GM21786 (cell line): ENCODE results near the gene TSC2.

ENCODE experiments used
- ATAC-seq: cut with Tn5 transposase; IDR thresholded peaks from one replicate; pipeline ENCODE4 v1.9.1; 2021; ENCODE audit not compliant: unreplicated experiment

The TSC2 gene

DNA sequence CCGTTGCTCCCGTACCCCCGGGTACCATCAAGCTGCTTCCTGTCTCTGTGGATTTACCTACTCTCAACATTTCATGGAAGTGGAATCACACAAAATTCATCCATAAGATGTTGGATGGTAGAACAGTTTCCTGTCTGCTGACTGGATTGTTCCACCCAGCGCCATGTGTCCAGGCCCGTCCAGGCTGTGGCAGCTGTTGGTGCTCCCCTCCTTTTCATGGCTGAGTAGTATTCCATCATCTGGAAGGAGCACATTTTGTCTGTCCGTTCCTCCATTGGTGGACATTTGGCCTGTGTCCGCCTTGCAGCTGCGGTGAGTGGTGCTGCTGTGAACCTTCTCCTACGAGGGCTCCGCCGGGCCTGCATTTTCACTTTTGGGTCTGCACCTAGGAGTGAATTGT, 18.4 kb downstream of the TSC2 start:
- no peak for ATAC-seq

- ATAC-seq, result no peak
Measured at GRCh38 chr16:2070576-2071453, 23.0 kb downstream of the TSC2 start.

DNA sequence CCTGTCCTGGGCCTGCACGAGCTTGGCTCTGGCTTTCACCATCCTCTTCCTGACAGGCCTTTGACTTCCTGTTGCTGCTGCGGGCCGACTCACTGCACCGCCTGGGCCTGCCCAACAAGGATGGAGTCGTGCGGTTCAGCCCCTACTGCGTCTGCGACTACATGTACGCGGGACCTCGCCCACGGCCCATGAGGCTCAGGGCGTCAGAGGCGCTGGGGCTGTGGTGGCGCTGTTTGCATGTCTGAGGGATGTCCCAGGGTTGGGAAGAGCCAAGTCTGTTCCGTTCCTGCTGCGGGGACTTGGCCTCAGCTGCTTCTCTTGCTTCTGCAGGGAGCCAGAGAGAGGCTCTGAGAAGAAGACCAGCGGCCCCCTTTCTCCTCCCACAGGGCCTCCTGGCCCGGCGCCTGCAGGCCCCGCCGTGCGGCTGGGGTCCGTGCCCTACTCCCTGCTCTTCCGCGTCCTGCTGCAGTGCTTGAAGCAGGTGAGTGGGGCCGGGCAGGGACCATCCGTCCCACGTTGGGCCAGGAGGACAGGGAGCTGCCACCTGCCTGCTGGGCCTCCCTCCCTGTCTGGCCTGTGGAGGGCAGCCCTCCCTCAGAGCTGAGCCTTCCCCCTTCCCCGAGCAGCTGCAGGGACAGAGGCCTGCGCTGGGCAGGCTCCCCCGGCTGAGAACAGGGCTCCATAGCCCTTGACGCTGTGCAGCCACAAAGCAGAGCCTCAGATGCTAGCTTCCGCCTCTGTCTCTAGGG, 23.8 kb downstream of the TSC2 start:
- no peak for ATAC-seq

GRCh38 chr16:2072926-2073325, 25.1 kb downstream of the TSC2 start:
- ATAC-seq, result no peak

DNA sequence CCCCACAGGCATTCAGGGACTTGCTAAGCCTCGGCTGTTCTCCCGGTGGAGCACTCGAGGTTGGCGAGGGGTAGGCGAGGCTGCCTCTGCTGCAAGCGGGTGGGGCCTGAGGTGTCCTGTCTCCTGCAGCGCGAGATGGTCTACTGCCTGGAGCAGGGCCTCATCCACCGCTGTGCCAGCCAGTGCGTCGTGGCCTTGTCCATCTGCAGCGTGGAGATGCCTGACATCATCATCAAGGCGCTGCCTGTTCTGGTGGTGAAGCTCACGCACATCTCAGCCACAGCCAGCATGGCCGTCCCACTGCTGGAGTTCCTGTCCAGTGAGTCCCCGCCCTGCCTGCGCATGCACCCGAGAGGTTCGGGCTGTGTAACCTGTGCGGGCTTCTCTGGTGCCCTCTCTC, 26.3 kb downstream of the TSC2 start:
- ATAC-seq, result no peak

DNA sequence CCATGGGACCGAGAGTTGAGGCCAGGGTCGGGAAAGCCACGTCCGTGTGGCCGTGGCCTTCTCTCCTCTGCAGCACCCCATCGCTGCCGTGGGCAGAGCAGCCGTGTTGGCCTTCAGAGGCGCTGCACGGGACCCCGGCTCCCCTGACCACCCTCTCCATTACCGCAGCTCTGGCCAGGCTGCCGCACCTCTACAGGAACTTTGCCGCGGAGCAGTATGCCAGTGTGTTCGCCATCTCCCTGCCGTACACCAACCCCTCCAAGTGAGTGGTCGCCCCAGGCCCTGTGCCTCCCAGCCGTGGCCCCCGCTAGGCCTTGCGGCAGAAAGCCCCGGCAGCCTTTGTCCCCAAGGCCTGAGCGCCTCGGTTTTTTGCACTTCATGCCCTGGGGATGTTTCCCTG, 27.8 kb downstream of the TSC2 start:
- no peak for ATAC-seq

- no peak for ATAC-seq
Measured at GRCh38 chr16:2076072-2076865, 28.5 kb downstream of the TSC2 start.

- no peak for ATAC-seq
Measured at GRCh38 chr16:2077016-2077415, 29.2 kb downstream of the TSC2 start.

DNA sequence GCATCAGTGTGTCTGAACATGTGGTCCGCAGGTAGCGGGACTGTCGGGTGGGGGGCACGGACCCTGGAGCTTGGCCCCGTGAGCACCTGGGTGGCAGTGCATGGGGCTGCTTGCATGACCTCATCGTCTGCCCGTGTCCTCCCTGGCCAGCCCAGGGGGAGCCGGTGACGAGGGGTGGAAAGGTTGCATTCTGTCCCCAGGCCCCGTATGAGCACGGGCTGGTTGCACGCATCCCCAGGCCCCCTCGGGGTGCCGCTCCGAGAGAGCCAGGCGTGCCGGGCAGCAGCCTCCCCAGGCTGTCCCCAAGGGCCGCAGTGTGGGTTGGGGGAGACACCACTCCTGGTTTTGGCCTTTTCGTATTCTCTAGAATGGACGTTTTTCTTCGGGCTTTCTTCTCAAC, 29.9 kb downstream of the TSC2 start:
- no peak for ATAC-seq

DNA sequence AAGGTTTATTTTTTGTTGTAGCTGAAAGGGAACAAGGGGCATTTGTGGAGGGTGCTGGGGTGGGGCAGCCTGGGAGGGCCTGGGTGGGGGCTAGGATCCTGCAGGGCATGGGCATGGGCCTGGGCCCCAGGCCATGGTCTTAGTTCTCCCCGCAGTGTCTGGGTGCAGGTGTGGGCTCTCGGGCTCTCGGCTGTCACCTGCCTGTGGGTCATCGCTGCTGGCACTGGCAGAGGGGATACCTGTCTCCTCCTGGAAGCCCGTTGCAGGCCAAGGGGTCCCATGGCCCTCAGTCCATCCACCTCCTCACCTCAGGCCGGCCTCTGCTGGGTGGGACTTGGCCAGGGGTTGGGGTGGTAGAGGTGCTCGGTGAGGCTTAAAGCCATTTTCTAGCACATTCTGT, 30.3 kb downstream of the TSC2 start:
- no peak for ATAC-seq

- ATAC-seq, result no peak
Measured at GRCh38 chr16:2078691-2079090, 30.9 kb downstream of the TSC2 start.

DNA sequence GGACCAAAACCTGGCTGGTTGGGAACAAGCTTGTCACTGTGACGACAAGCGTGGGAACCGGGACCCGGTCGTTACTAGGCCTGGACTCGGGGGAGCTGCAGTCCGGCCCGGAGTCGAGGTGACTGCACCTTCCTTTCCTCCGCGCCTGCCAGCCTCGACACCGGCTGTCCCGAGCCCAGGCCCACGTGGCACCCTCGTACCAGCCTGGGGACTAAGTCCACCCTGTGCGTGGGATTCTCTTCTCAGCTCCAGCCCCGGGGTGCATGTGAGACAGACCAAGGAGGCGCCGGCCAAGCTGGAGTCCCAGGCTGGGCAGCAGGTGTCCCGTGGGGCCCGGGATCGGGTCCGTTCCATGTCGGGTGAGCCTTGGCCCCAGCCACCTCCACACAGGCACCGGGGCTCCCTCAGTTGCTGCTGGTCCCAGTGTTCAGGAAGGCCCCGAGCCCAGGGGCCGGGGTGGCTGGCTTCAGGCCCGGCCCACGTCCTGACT, 31.6 kb downstream of the TSC2 start:
- no peak for ATAC-seq

GRCh38 chr16:2079991-2080390, 32.2 kb downstream of the TSC2 start:
- ATAC-seq, result no peak

DNA sequence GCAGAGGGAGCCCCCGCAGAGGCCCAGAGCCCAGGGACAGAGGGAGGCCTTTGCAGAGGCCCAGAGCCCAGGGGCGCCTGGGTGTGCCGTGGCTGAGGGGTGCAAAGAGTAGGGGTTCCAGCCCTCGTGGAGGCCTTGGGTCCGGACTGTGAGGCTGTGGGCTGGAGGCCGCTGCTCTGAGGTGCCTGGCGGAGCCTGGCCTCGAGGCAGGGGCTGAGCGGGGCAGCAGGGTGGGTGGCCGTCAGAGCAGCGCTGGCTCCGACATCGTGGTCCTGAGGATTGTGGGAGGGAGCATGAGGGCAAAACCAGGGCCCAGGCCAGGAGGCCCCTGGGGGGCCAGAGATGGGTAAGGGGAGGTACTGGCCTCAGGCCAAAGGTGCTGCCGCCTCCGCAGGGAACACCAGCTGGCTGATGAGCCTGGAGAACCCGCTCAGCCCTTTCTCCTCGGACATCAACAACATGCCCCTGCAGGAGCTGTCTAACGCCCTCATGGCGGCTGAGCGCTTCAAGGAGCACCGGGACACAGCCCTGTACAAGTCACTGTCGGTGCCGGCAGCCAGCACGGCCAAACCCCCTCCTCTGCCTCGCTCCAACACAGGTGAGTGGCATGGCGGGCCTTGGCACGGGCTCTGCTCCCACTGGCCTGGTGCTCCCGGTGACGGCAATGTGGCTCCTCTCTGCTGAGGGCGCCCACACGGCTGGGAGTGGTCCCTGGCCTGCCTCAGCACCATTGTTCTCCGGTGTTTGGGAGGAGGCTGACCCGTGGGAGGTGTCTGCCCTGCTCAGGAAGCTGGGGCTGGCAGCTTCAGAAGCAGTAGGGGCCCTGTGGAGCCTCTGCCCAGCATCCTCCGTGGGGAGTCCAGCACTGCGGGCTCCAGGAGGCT, 33.7 kb downstream of the TSC2 start:
- no peak for ATAC-seq

GRCh38 chr16:2082171-2082982, 34.6 kb downstream of the TSC2 start:
- no peak for ATAC-seq

GRCh38 chr16:2082983-2083364, 35.2 kb downstream of the TSC2 start:
- no peak for ATAC-seq

DNA sequence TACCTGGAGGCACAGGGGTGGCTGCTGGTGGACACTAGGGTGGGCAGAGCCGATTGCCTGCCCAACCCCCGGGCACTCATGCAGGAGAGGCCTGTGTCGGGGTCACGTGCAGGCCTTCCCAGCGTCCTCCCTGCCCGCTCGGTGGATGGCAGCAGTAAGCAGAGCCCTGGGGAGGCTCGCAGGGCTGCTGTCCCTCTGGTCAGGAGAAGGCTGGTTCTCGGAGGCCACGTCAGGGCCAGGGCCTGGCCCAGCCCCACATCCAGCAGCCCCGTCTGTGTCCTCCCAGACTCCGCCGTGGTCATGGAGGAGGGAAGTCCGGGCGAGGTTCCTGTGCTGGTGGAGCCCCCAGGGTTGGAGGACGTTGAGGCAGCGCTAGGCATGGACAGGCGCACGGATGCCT, 35.6 kb downstream of the TSC2 start:
- no peak for ATAC-seq

DNA sequence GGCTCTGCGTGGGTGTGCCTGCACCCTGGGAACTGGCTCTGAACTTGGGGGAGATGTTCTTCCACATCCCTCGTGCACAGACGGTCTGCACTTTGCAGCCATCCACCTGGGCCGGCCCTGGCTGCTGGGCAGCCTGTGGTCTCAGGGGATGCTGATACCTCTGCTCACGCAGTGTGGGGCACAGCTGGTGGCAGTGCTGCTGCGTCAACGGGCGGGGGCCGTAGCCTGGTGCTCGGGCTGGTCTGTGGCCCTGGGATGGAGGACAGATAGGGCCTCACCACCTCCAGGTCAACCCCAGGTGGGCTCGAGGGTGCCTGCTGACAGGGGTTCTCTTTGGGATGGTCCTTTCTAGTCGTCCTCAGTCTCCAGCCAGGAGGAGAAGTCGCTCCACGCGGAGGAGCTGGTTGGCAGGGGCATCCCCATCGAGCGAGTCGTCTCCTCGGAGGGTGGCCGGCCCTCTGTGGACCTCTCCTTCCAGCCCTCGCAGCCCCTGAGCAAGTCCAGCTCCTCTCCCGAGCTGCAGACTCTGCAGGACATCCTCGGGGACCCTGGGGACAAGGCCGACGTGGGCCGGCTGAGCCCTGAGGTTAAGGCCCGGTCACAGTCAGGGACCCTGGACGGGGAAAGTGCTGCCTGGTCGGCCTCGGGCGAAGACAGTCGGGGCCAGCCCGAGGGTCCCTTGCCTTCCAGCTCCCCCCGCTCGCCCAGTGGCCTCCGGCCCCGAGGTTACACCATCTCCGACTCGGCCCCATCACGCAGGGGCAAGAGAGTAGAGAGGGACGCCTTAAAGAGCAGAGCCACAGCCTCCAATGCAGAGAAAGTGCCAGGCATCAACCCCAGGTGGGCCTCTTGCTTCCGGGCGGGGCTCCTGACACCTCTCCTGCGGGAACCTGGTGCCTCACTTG, 36.3 kb downstream of the TSC2 start:
- ATAC-seq, result no peak
